Loucy (cell line): Measurements from ENCODE around the gene SLC9A9.

Experiments used
- CTCF ChIP-seq: fragments of 200-600 bp; sonication (generic); conservative IDR thresholded peaks from 2 replicates; pipeline ENCODE4 v1.5.1; 2014; ENCODE audit warnings: mild to moderate bottlenecking, antibody characterized with exemption, low read length
- EZH2phosphoT487 ChIP-seq: fragments of 200-600 bp; IDR thresholded peaks from 2 replicates; pipeline ENCODE4 v1.6.1; 2018; ENCODE audit warnings: antibody characterized with exemption, mild to moderate bottlenecking, moderate library complexity, borderline replicate concordance

GRCh38 chr3:143478115-143478693 is 370.1 kb downstream of the SLC9A9 start:
- no peak for TF ChIP-seq CTCF
- TF ChIP-seq EZH2phosphoT487: no peak
